Measurements from ENCODE around the gene SMIM1. TPM values are rescaled to one million over a fixed set of nuclear protein-coding genes. Genes with fewer than 3 reads are reported as not detected.

The SMIM1 gene
- total and polyA plus RNA-seq, 2 experiments from 2014 or later = 3.2 to 7.2 TPM

- no peak for TF ChIP-seq REST (IDR thresholded peaks at IDR 0.05; ENCODE audit: unreplicated experiment)
- TF ChIP-seq CREB1 (CRISPR knock-in tag; IDR thresholded peaks at IDR 0.05; ENCODE audit: low read depth) = no peak
- TF ChIP-seq ETS1 (IDR thresholded peaks at IDR 0.05) = no peak
- TF ChIP-seq EZH2phosphoT487 (IDR thresholded peaks at IDR 0.05; ENCODE audit: unreplicated experiment) = no peak
- TF ChIP-seq CTCF (conservative IDR thresholded peaks at IDR 0.05; ENCODE audit: low read depth in 2 of 2) = no peak
Observed at GRCh38 chr1:3776231-3776961, 3.8 kb downstream of the SMIM1 start (continued).

- DNase-seq (ENCODE audit: low spot score) (no peak), ATAC-seq (no peak)
- Histone ChIP-seq H3K4me2 (no peak overlapping the region), H3K27ac (ENCODE audit: low read depth) (no peak overlapping the region), H3K4me1 (ENCODE audit: insufficient read depth) (peaks cover 7% of the 10 kb centered on the region; the same call in 1 of the 2 replicates), H2AFZ (no peak overlapping the region), H3K36me3 (ENCODE audit: insufficient read depth) (peaks cover 18% of the 10 kb centered on the region), H4K20me1 (replicated peaks; ENCODE audit: insufficient read depth) (peaks cover 7% of the 10 kb centered on the region), H3K9me2 (ENCODE audit: insufficient read depth) (no peaks in the 10 kb centered on the region), H3K27me3 (ENCODE audit: insufficient read depth) (no peaks in the 10 kb centered on the region), H3K79me2 (replicated peaks; ENCODE audit: insufficient read depth) (no peaks in the 10 kb centered on the region), H3K4me3 (no peak overlapping the region), H3F3A (replicated peaks; ENCODE audit: low read depth) (peaks cover 11% of the 10 kb centered on the region; the same call in 1 of the 2 replicates)
- H3K36me3 Mint-ChIP-seq (ENCODE audit: low read depth) = peaks cover 31% of the 10 kb centered on the region
- H3K4me3 Mint-ChIP-seq = no peak overlapping the region
- H3K27me3 Mint-ChIP-seq (ENCODE audit: insufficient read depth, low read depth, poor library complexity) = peaks cover 14% of the 10 kb centered on the region
- H3K4me1 Mint-ChIP-seq = peaks cover 10% of the 10 kb centered on the region
- no peak overlapping the region for H3K27ac Mint-ChIP-seq
- H3K9me3 Mint-ChIP-seq = no peaks in the 10 kb centered on the region; the same call in 2 of the 3 replicates
- no peak for TF ChIP-seq JUNB (IDR thresholded peaks at IDR 0.05; ENCODE audit: unreplicated experiment)
- TF ChIP-seq REST (IDR thresholded peaks at IDR 0.05; ENCODE audit: unreplicated experiment) = no peak
- TF ChIP-seq STAT1 (IDR thresholded peaks at IDR 0.05; ENCODE audit: unreplicated experiment) = no peak
- TF ChIP-seq POLR2AphosphoS5 (IDR thresholded peaks at IDR 0.05; ENCODE audit: low read depth) = no peak
- TF ChIP-seq EZH2phosphoT487 (IDR thresholded peaks at IDR 0.05; ENCODE audit: unreplicated experiment) = no peak
- no peak for TF ChIP-seq ZNF114 (CRISPR knock-in tag; IDR thresholded peaks at IDR 0.05)
- no peak for TF ChIP-seq CREB1 (CRISPR knock-in tag; IDR thresholded peaks at IDR 0.05; ENCODE audit: low read depth)
- TF ChIP-seq EZH2 (IDR thresholded peaks at IDR 0.05; ENCODE audit: low read depth, unreplicated experiment) = no peak
Observed at GRCh38 chr1:3777078-3777547, 4.6 kb downstream of the SMIM1 start.

Data from GM23338 (cell line).